GM21423 (cell line): ENCODE data around the gene RNF13.

Experiments
- ATAC-seq: cut with Tn5 transposase; IDR thresholded peaks from one replicate; pipeline ENCODE4 v1.9.1; 2021; ENCODE audit warnings: mild to moderate bottlenecking, moderate library complexity; ENCODE audit not compliant: unreplicated experiment

RNF13 gene, protein sequence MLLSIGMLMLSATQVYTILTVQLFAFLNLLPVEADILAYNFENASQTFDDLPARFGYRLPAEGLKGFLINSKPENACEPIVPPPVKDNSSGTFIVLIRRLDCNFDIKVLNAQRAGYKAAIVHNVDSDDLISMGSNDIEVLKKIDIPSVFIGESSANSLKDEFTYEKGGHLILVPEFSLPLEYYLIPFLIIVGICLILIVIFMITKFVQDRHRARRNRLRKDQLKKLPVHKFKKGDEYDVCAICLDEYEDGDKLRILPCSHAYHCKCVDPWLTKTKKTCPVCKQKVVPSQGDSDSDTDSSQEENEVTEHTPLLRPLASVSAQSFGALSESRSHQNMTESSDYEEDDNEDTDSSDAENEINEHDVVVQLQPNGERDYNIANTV

DNA sequence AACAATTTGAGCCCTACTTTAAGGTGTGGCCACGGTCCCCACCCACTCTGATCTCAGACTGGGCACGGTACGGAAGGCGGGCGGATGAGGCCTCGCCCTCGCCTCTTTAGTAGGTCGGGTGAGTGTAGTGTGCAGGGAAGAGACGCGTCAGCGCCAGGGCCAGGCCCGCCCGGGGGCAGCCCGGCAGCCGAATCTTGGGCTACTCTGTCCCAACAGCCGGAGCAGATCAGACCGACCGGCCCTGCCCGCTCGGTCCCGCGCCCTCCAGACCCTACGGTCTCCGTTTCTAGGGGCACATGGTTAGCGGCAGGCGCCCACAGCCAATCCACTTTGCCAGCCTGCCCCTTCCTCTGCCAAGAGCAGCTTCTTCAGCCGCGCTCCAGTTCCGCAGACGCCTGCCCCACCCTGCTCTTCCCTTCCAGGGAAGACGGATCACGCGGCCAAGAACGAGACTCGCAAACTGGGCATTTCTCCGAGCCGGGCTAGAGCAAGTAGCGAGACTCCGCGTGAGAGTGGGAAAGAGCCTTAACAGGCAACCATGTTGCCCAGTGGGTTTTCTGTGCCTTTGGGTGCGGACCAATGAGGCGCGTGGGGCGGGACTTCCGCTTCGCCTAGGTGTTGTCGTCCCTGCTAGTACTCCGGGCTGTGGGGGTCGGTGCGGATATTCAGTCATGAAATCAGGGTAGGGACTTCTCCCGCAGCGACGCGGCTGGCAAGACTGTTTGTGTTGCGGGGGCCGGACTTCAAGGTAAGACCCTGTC lies at the start of gene RNF13:
Gene RNF13, plus strand, starts transcription at position 610 of the 761 bp plus-strand sequence. CDS start 32,812 bp downstream, outside the sequence.
- peak; percentile 89 for ATAC-seq

DNA sequence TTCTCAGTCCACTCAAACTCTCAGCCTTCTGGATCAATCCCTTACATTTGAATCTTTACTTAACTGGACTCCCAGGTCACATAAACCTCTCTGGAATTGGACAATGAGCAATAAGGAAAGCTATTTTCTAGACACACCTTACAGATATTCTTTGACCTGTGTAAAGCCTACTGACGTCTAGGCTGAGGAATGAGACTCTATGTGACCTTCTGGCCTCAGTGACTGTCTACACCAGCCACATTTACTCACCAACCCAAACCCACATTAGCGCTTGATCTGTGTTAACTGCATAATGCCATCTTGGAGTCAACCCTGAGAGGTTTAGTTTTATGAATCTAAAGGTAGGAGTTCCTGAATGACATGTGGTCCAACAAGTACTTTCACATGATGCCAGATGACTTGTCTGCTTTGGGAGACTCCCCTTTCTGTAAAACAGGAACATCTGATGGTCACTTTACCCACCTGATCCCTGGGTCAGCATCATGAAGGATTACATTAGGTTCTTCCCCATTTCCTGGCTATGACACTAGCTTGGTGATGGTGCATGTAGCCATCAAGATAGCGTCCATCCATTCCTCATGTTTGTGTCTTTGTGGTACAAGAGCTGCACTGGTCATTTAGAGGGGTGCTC lies 49.3 kb upstream of the RNF13 start:
- no peak for ATAC-seq

DNA sequence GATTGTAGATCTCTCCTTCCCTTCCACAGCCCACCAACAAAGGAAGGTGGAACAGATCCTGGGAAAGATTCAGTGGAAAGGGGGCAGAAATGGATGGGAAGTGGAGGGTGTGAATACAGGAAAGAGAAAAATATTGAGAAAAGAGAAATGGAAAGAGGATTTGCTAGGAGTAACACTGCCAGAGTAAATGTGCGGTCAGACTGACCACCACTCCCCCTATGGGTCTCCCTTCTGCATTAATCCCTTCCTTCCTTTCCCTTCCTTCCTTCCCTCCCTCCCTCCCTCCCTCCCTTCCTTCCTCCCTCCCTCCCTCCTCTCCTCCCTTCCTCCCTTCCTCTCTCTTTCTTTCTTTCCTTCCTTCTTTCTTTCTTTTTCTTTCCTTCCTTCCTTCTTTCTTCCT lies 48.7 kb upstream of the RNF13 start:
- no peak for ATAC-seq

DNA sequence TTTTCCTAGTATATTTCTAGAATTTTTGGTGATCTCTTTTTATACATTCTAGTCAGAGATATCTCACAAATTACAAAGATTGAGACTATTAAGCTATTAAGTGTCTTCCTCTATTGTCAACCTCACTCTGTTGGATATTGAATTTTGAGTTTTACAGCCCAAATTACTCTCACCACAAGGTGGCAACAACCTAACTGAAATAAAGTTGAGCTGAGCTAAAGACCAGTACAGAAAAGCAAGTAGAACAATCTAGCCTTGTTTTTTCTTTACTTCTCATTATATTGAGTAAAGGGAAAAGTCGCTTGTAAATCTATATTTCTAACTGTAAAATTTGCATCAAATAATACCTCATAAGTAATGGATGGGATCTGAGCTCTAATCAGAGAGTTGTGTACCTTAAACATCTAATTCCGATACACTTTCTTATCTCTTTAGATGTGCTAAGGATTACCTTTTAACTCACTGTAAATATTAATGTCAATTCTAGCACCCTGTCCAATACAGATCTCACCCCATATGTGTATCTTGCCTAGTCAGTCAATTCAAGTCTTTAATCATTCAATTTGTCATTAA lies 47.2 kb upstream of the RNF13 start:
- ATAC-seq: no peak

DNA sequence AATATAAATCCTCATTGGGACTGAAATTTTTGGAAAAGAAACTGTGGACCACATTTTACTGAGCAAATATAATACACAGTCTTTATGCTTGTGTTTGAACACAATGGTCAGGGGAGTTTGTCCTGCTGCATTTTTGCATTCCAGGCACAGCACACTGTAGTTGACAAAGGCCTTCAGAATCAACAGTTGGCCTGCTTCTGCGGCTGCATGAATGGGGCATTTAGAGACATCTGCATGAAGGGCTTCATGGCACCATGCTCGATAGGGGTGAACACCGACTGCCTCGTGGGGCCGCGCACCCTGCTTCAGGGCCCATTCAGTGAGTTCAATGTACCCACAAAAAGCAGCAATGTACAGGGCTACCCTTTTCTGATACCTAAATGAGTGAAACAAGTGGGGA lies 45.3 kb upstream of the RNF13 start:
- no peak for ATAC-seq

DNA sequence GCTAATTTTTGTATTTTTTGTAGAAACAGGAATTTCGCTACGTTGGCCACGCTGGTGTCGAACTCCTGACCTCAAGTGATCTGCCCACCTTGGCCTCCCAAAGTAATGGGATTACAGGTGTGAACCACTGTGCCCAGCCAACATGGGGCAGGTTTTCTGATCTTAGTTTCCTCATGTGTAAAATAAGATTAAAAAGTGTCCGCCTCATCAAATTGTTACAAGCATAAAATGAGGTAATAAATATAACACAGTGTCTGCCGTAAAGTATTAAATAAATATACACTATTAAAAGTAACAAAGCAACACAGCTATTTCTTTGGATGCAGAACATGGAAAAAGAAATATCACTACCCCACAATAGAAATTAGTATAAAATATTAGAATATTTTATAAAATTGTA lies 44.3 kb upstream of the RNF13 start:
- no peak for ATAC-seq

DNA sequence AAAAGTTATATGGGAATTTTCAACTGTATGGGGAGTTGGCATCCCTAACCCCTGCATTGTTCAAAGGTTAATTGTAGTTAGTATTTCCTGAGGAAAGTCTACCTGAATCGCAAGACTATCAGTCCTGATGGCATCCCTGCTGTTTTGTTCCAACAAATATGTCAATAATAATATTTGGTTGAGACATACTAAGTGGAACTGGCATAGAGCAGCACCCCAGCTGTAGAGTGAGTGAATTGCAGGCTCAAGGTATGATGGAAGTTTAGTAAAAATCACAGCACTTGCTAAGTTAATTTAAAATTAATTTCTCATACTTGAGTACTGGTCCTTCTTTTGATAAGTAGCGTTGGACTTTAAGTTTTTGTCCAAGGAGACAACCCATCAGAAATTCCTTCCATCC lies 42.8 kb upstream of the RNF13 start:
- no peak for ATAC-seq

DNA sequence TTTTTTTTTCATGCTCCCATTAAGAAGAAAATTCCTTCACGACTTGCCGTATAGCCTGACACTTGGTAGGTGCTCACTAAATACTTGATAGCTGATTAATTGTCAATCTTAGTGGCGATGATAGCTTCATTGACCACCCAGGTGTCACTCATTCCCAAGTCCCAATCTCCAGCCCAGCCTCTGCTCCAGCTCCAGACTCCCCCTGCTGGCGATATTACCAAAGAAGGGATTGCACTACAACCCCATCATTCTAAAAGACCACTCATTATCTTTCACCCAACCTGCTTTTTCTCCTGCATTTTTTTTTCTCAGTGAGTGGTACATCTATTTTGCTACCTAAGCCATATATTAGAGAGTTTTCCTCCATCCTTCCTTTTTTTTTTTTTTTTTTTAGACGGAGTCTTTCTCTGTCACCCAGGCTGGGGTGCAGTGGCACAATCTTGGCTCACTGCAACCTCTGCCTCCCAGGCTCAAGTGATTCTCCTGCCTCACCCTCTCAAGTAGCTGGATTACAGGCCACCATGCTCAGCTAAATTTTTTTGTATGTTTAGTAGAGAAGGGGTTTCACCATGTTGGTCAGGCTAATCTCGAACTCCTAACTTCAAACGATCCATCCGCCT lies 41.3 kb upstream of the RNF13 start:
- no peak for ATAC-seq

DNA sequence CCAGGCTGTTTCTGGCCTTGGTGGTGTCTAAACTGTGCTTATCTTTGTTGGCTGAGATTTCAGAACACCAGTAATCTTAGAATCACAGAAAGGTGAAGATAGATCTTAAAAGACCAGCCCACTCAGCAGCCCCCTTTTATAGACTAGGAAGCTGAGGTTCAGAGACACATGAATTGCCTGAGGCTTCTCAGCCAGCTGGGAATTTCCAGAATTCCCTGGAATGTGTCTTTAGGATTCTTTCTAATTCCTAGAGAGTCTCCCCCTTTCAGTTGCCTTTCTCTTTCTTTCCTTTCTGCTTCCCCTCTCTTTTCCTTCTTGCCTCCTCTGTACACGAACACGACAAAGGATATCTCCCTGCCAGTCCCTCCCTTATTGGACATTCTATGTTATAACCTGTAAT lies 40.2 kb upstream of the RNF13 start:
- ATAC-seq: no peak

DNA sequence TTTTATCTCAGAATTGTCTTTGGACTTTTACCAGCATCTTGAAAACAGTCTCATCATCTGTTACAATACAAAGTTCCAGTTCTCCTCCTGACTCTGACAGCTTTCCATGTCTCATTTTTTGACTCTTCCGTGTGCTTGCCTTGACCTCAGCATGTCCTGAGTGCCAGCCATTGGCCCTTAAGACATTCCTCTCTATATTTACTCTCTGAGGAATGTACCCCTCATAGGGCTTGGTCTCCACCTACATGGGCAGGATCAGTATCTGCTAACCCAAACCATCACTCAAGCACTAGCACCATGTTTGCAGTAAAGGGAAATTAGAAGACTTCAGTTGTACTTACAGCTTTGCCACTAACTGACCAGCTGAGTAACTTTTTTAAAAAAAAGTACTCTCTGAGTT lies 36.8 kb upstream of the RNF13 start:
- ATAC-seq: no peak

DNA sequence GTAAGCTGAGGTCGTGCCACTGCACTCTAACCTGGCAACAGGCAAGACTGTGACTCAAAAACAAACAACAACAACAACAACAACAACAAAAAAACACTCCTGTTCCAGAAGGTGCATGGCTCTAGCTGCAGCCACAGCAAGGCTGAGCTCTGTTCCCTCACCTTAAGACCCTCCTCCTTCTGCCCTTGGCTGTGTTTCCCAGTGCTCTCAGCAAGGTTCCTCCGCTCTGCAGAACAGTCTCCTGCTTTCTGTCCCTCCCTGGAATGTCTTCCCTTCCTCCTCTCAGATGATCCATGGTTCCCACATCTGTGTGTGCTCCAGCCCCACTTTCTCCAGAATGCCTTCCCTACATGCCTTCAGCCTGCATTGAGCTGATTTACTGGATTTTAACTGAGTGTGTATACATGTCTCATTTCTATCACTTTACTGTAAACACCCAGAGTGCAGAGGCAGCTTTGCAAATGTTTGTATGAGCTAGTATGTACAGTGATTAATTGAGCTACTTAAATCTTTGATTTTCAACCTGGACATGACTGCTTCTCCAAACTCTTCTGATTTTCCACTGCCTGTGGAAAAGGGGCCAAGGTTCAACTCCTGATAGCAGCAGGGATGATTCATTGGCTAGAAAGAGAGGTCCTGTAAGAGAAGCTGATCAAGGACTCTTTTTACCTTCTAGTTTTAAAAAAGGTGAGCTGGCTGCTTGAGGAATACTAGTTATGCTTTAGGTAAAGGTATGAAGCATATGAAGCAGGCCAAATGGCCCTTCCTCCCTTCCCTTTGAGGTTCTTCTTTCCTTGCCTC lies 35.4 kb upstream of the RNF13 start:
- no peak for ATAC-seq

DNA sequence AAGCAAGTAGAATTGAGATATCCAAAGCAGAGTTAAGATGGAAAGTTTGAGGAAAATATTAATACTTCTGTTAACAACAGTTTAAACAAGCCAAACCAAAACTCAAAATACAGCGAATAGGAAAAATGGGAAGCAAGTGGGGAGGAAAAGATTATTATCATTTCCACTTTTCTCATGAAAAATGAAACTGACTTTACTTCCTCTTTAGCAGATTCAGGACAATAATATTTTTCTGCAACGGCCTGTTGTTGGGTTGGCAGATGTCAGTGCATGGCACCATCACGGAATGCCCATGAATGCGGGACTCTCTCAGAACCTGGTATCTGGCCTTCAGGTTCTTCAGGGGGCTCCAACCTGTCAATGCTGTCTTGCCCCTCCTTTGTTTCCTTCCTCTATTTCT lies 31.8 kb upstream of the RNF13 start:
- no peak for ATAC-seq

DNA sequence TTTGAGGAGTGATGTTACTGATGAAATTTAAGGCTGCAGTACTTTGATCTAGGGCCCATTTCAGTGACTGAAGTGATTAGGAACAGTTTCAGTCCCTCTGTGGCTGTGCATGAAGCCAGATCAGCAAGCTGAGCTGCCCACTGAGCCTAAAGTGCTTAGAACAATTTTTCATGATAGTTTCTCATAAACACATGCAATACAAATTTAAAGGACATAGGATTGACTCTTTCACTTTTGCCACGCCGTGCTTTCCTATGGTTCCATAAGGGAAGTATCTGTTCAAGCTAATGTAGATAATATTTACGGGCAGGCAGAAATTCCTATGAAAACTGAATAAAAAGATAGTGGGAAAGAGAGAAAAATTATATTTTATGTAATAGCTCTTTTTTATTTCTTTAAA lies 31.3 kb upstream of the RNF13 start:
- no peak for ATAC-seq

DNA sequence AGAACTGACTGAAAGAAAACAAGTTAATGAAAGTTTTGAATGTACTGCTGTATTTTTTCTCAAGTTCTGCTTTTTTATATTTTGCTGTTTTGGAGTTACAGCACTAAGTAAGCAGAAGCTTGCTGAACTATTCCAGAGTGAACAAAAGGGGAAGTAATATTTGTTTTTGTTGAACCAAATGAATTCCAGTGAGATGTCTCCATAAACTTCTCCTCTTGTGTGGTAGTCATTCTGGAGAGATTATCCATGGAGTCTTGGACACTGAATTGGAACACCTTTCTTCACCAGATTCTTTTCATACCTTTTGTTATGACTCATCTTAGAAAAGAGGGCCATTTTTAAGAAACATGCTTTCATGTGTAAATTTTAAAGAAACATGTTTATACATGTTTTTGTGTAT lies 29.4 kb upstream of the RNF13 start:
- ATAC-seq: no peak

DNA sequence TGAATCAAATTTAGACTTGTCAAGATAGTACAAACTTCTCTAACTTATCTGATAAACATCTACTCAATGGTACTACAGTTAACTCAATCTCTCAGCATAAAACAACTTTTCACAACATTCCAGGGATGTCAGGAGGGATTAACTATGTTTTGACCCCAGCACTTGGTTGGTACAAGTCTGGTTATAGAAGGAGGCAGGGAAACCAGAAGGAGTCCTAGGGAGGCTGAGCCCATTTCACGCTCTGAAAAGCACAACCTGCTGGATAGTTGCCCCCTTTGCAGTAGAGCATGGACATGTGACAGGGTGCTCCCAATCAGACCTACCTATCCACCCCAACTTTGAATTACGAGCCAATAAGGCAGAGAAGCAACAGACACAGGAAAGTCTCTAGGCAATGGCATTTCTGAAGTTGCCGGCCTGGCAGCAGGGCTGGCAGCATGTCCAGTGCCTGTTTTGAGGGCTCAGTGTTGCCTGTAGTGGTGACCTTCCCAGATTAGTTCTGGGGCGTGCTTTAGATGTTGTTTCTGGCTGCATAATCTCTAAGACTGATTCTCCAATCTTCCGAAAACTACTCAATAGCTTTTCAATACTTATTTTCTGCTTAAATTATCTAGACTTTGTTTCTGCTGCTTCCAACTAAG lies 28.8 kb upstream of the RNF13 start:
- no peak for ATAC-seq

DNA sequence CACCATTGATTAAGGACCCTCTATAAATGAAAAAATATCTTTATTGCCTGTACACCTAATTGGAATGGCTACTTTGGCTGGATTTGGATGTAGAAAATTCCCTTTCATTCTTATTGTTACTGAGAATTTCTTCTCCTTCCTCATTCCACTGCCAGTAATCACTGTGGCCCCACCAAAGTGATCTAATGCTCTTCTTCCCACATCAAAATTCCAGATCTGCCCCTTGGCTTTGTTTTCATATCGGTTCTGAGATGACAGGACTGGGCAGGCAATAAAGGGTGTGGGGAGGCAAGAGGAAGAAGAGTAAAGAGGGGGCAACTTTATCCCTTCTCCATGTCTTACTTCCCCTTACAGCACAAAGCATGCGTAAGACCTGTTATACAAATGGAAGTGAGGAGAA lies 22.7 kb upstream of the RNF13 start:
- no peak for ATAC-seq

DNA sequence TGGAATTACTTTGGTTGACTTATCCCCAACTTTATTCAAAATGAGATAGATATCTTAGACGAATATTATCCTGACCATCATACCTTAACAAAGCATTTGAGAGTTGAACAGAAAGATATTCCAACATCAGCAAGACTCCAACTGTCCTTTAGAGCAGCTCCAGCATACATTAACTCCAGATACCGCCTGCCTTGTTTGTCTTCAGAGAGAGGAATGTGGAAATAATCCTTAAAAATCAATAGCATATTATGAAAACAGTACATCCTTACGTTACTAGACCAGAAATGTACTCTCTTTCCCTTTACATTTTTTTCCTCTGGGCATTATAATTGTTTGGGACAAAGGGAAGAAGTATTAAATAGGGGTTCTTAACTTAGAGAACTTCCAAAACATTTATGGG lies 22.3 kb upstream of the RNF13 start:
- no peak for ATAC-seq

DNA sequence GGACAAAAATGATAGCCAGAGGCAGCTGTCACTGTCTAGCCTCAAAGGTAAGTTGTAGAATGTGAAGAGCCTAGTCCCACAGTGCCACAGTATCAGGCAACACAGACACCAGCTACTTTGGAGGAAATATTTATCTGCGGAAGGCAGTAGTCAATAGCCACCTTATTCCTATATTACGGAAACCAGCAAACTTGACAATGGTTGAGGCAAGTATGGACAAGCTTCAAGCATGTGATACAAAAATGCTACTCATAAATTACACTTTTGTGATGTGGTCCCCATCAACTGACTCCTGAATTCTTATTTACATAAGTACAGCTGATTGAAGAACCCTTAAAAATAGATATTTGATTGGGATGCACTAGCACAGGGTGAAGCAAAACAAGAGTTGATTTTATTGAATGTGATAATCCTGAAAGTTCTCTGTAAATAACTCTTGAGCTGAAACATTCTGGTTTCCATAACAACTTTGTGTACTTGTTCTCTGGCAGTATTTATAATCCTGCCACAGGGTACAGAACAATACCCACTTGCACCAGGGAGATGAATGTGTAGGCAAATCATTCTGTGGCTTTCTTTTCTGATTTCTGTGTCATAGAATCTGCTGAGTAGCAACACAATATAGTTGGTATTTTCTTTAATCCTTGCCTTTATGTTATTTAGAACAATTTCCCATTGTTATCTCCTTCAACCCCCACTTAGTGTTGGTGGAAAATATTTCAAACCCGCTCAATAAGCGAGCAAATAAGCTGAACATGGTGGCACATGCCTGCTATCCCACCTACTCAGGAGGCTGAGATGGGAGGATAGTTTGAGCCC lies 20.4 kb upstream of the RNF13 start, which contains the start of gene ANKUB1:
Gene ANKUB1, minus strand, starts transcription at position 103 of the 819 bp plus-strand sequence. CDS start 188 bp downstream, outside the sequence.
- ATAC-seq: no peak

DNA sequence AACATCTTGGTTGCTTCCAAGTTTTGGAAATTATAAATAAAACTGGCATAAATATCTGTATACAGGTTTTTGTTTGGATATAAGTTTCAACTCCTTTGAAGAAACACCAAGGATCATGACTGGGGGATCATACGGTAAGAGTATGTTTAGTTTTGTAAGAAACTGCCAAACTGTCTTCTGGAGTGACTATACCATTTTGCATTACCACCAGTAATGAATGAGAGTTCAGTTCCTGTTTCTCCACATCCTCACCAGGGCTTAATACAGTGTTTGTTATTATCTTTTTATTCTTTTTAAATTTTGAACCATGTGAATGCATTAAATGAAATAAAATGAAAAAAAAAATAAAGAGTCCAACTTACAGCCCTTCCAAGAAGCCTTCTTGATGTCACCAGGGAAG lies 17.0 kb upstream of the RNF13 start:
- no peak for ATAC-seq
